Measurements from ENCODE around the gene PBX4.

DNA sequence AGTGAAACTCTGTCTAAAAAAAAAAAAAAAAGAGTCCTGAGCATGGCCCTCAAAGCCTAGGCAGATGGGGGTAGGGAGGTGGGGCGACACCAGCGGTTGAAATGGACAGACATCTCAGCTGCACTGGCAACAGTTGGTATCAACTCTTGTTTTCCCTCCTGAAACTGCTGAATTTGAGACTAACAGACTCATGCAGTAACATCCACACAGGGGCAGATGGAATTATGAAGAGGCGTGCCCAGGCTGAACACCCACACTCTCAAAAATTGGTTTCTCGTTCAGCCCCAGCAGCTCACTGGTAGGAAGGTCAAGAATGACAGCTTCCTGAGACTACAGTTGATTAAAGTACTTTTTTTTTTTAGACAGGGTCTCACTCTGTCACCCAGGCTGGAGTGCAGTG lies 24.1 kb downstream of the PBX4 start:
- TF ChIP-seq EP300 (IDR thresholded peaks at IDR 0.05) (no peak), CTCF (IDR thresholded peaks at IDR 0.05) (no peak), POLR2A (IDR thresholded peaks at IDR 0.05) (no peak), POLR2AphosphoS5 (IDR thresholded peaks at IDR 0.05) (no peak)
